Measurements from ENCODE around the gene TERT.

TERT gene

GRCh38 chr5:1215320-1216096, 79.4 kb downstream of the TERT start:
- DNase-seq, result no peak

GRCh38 chr5:1214936-1215220, 80.0 kb downstream of the TERT start:
- no peak for DNase-seq

DNA sequence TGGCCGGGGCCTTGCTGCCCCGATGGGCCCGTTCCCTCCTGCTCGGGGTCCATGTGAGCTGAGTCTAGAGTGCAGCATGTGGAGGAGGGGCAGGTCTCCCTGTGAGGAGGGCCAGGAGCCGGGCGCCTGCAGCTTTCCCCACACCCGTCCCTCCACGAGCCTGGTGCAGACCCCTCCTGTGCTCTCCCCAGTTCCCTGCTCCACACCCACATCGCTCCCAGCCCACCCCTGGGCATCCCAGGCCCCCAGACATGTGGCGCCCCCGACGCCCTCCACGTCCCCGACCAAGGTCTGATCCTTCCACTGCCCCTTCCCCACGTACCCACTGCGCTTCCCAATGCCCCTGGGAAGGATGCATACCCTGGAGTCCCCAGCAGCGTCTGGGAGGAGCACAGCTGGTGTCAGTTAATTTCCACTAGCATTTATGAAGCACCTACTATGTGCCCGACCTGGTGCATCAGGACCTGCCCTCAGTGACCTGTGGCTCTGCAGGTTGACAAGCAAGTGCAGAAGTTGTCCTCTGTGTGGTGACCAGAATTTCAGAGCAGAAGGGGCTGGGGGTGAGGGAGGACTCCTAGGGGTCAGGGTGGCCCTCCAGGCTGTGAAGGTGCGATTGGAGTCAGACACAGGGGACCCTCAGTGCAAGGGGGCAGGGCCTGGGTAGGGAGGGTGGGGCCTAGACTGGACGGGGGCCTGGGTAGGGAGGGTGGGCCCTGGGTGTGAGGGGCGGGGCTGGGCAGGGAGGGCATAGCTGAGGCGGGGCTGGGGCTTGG, 80.5 kb downstream of the TERT start:
- no peak for DNase-seq

DNA sequence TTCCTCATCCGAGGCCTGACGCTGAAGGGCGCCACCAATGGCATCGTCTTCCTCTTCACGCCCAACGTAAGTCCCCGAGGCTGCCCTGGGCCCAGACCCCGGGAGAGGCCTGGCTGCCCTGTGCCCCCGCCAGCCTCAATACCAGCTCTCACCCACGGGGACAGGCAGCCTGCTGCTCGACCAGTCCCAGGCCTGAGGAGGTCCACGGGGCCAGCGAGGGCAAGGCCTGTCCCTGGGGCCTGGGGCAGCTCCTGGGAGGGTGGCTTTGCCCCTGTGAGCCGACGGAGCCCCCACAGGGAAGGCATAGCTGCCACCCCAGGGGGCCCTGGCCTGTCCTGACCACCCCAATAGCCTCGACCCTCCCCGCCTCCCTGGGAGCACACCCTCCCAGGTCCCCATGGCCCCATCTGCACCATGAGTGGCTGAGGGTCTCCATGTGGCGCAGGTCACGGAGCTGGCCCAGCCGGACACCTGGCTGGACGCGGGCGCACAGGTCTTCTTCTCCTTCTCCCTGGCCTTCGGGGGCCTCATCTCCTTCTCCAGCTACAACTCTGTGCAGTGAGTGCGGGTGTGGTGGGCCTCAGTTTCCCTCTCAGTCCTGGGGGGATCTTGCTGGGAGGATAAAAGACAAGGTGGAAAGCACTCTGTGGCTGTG, 81.2 kb downstream of the TERT start:
- DNase-seq, result no peak

- DNase-seq, result no peak
These were observed 82.0 kb downstream of the TERT start for GRCh38 chr5:1212881-1213280.

GRCh38 chr5:1212271-1212670, 82.6 kb downstream of the TERT start:
- DNase-seq, result no peak

- DNase-seq, result no peak
These were observed 83.2 kb downstream of the TERT start for GRCh38 chr5:1211701-1212100.

- DNase-seq, result no peak
These were observed 84.0 kb downstream of the TERT start for GRCh38 chr5:1210832-1211251.

DNA sequence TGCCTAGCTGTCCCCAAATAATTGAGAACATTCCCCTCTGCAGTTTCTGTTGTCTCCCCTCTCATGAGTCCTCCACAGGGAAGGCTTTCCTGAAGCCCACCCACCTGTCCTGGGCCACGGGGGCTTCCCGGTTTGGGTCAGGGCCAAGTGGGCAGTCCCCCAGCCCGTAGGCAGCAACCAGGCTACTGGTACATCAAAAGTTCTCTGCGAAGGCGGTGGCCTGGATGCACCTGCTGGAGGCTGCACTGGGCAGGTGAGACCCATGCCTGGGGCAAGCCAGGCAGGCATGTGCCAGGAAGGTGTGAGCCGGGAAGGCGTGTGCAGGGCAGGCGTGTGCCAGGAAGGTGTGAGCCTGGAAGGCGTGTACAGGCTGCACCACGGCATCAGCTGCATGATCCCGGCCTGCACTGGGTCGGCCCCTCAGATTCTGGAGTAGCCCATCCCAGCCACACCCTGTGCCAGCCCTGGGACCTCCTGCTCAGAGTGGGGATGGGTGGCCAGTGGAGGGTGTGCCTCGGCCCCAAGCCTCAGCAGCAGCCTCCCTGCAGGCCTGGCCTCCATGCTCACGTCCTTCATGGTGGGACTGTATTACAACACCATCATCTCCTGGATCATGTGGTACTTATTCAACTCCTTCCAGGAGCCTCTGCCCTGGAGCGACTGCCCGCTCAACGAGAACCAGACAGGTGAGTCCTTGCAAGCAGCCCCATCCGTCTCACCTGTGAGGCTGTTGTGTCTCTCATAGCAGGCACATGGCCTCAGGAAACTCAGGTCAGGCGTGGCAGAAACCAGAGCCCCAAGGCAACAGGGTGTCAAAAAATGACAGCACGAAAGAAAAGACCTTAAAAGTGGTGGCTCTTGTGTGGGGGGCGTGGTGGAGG, 84.7 kb downstream of the TERT start:
- no peak for DNase-seq

- no peak for DNase-seq
These were observed 85.4 kb downstream of the TERT start for GRCh38 chr5:1209489-1209852.

GRCh38 chr5:1208743-1209488, 86.0 kb downstream of the TERT start:
- no peak for DNase-seq

DNA sequence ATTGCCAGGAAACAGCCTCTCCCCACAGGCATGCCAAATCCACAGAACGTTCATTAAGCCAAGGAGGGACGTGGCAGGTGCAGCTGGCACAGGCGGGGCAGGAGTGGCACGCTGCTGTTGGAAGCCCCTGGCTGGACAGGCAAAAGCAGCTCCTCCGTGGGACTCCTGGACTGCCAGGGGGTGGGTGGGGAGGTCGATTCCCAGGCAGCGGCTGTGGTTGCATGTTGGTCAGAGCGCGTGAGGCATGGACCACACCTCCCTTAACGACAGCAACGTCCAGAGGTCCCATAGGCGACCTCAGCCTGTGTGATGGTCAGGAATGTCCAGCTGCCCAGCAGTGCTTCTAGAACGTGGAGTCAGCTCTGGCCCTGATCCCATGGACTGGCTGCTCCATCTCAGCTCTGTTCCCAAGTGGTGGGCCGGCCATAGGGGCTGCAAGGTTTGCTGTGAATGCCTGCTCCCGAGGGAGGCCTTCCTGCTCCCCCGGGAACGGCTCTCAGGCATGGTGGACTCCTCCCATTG, 86.6 kb downstream of the TERT start:
- no peak for DNase-seq

- no peak for DNase-seq
These were observed 87.3 kb downstream of the TERT start for GRCh38 chr5:1207555-1207954.

- DNase-seq, result no peak
These were observed 88.1 kb downstream of the TERT start for GRCh38 chr5:1206521-1207412.

DNA sequence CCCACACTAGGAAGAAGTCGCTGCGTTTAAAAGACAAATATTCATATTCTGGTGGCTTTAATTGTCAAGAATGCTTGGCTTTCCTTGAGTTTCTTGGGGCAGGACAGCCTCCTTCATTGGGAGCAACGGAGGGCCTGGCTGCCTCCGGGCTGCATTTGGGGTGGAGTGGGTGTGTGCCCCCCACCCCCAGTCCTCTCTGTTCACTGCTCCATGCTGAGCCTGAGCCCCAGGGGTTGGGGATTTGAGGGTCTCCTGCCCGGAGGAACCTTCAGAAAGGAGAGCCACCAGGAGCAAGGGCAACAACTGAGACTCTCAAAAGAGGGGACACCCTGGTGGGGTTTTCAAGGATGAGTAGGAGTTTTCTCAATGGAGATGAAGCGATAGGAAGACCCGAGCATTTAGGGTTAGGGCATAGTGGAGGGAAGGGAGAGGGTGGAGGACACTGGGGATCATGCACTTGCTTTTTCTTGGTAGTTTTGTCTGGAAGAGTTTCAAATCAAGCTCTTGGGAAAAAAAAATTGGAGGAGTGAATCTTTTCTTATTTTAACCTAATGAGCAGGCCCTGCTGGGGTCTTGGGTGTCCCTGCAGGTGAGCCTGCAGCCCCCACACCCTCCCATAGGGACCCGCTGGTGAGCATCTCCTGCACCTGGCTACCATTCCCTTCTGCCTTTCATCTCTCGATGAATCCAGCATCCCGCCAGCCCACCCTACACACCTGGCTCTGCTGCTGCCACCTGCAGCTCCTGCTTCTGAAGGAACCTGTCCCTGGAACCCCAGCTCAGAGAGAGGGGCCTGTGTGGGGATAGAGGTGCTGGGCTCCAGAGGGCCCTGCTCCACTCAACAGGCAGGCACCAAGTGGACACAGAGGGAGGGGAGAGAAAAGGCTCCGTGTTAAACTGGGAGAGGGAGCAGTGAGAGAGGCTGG, 89.3 kb downstream of the TERT start:
- no peak for DNase-seq

DNA sequence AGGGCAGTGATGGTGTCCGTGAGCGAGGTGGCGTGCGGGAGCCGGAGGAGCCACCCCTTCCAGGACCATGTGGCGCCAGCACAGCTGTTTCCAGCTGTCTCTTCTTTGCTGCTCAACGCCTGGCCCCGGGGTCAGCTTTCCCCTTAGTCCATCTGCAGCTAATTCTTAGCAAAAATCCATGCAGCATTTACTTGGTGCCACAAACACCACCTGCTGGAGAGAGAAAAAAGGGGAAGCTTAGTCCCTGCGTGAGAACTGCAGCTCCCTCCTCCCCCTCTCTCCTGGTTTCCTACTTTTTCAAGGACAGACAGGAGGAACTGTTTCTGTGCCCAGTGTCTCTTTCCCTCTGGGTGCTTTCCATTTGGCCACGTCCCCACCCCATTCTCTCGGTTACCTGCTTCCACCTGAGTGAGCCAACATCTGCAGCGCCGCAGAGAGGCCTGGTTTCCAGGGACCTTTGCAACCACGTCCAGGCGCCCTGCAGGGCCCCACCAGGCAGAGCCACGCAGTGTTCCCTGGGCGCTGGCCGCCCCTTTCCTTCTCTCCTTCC, 90.1 kb downstream of the TERT start:
- no peak for DNase-seq

GRCh38 chr5:1203968-1204692, 90.7 kb downstream of the TERT start:
- no peak for DNase-seq

GRCh38 chr5:1203311-1203967, 91.4 kb downstream of the TERT start:
- no peak for DNase-seq

Data from activated CD4-positive, CD25-positive, alpha-beta regulatory T cell treated with anti-CD3 and anti-CD28 coated beads, Interleukin-2, amount 50 U/mL, for 72 hours (primary cell).